CD4-positive, alpha-beta T cell treated with Interleukin-21 for 1 hour (primary cell): ENCODE measurements around the gene TMEM220.
"Not testable (repeated sequence)": the region's sequence is repeated elsewhere in the genome, so short reads cannot be mapped to it uniquely, and the experiment has no call there.

ENCODE experiments used
- DNase-seq: peaks from one replicate; pipeline ENCODE4 v3.0.0-alpha.2; 2020

TMEM220 gene

DNA sequence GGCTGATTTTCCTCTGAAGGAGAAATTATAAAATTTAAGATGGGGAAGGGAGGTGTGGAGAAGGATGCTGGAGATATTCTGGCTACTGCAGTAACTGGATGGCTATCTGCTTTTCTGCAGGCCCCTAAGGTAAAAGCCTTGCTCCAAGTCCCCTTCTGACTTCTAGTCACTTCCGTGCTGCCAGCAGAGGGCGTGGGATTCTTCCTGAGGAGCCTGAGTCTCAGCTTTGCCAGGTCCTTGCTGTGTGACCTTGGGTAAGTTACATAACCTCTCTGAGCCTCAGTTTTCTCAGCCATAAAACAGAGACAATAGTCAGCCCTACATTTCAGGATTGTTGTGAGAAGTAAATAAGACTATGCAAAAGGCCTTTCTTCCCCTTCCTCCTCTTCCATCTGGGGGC is 24.3 kb upstream of the TMEM220 start:
- DNase-seq, result peak; percentile 17

- no peak for DNase-seq
These were observed 22.9 kb upstream of the TMEM220 start for GRCh38 chr17:10752696-10753095.

DNA sequence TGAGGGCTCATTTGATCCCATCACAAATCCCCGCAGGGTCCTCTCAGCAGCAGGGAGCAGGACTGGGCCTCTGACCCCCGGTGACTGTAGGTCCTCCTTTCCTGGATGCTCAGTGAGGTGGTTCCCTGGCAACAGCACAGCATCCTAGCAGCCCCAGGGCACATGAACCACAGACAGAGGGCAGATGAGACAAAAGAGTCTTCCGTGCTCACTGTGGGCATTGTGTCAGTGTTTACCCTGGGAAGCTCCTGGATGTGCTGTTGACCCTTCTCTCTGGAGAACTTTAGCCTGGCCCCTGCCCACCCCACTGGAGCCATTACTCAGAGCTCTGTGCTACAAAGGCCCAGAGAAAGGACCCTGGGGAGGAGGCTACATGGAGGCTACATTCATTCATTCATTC is 21.7 kb upstream of the TMEM220 start:
- DNase-seq, result no peak

DNA sequence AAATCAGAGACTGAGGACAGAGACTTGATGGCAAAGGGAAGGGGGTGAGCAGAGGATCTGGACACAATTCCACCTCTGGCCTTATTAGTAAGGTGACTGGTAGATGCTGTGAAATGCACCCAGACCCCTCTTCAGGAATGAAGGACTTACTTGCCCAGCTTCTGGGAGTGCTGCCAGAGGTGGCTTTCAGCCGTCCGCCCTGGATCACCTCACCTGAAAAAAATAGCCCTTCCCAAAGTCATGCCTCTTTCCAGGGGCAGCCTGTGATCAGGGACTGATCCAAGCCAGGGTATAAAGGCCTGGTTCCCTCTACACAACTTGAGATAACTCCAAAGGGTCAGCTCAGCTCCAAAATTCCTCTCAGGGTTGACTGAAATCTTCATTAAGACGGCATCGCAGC is 20.4 kb upstream of the TMEM220 start:
- no peak for DNase-seq

DNA sequence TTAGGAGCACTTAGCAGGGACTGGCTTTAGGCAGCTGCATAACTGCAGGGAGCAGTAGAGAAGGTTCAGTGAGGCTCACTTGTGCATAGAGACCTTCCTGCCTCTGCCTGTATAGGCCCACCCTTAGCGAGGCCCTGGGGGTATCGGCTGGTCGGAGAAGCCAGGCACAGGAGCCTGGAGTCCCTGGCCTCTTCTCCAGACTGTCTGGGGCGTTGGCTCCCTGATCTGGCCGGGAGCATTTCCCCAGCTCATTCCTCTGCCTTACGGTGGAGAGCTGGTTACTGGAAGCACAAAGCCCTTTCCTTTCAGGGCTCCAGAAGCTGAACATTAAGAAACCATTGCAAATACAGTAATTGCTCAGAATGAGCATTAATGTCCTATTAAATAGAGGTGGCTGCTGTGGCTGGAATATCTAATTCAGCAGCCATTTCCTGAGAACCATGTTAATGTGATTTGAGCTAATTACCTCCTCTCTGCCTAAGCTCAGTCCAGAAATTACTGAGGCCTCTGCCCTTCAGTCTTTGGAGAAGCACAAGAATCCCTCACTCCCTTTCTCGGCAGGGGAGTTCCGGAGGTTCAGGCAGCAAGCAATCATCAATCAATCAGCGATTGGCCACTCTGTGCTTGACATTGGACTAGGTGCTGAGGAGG is 18.8 kb upstream of the TMEM220 start:
- no peak for DNase-seq

DNA sequence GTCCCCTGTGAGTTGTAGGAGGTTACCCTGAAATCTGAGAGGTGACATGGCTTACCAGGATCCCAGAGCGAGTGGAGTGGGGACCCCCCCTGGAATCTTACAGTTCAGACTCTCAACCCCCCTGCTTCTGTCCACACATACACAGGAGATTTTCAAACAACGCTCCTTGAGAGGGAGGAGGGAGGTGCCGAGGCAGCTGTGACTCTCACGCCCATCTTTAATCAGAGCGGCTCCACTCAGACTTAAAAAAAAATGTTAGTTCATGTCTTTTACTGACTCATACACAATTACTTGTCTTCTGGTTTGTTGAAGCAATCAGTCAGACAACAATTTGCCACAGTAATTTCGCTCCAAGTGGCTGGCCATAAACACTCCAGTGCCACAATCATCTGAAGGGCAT is 15.4 kb upstream of the TMEM220 start:
- DNase-seq, result no peak

- DNase-seq, result peak; percentile 33
These were observed 14.7 kb upstream of the TMEM220 start for GRCh38 chr17:10744501-10745000.

DNA sequence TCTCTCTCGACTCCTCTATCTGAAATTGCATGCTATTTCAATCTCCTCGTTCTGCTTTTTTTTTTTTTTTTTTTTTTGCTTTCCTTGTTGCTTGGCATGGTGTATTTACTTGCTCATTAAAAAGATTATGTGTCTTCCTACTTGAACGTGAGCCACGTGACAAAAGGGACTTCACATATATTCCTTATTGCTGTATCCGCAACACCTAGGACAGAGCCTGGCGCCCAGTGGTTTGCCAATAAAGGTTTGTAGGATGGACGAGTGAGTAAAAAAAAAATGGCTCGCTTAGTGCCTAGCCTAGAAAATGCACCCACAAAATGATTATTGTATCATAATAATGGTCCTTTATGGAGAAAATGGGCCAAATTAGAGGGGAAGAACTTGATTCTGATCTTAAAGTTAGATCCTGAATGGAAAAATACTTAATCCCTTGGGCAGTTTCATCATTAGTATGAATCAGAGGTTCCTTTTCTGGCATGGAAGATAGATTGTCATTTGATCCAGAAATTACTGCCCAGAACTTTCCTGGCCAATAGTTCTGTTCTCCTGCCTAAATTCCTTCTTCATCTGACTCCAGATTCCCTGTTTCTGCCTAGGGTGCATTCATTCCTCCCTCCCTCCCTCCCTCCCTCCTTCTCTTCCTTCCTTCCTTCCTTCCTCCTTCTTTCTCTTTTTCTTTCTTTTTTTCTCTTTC is 13.6 kb upstream of the TMEM220 start:
- DNase-seq, result no peak

DNA sequence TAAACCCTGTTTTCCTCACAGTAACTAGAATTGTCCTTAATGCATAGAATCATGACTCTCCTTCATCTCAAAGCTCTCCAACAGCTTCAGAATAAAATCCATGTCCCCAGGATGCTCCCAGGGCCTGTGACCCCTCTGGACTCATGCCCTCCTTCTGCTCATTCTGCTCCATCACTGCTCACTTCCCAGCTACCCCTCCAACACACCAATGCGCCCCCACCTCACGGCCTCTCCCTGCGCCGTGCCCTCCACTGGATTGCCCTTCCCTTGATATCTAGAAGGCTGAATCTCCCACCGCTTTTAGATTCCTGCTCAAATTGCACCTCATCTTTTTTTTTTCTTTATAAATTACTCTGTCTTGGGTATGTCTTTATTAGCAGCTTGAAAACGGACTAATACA is 12.6 kb upstream of the TMEM220 start:
- DNase-seq, result no peak

DNA sequence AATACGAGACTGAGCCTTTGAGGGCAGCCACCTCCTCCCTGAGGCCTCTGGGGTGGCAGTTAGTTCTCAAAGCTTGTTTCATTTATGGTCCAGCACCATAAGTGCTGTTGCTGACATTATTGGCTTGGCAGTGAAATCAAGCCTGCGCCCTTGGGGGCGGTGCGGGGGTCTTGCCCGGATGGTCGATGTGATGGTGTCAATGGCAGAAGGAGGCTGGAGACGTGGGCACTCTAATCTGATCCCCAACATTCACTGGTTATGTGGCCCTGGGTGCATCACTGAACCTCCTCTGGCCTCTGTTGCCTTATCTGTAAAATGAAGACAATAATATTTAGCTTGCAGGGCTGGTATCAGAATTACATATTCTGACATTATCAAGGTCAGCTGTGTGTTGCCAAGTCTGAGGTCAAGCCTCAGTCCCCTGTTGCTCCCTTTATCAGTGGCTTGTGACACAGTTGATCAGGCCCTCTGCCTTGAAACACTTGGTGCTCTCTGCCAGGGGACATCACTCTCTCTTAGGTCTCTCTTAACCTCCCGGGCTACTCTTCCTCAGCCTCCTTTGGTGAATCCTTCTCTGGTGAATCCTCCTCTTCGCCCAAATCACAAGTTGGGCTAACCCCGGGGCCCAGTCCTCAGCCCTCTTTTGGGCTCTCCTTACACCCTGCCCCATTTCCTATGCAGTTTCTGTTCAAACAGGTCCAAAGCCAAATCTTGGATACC is 11.8 kb upstream of the TMEM220 start:
- DNase-seq, result no peak

DNA sequence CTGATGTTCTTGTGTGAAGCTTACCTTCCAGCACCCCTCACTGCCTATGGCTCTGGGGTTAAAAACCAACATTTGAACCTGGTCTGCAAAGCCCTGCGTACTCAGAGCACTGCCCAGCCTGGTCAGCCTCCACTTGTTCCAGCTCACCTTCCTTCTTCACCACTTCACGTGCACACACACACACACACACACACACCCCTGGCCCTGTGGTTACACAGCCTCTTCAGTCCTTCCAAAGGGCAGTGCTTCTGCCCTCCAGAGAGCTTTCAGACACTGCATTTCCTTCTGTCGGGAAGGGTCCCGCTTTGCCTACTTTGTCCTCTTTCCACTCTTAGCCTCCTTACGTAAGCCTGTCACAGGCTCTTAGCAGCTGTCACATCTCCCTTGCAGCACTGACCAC is 9.6 kb upstream of the TMEM220 start:
- DNase-seq, result no peak

GRCh38 chr17:10738521-10739258 is 8.9 kb upstream of the TMEM220 start:
- no peak for DNase-seq

DNA sequence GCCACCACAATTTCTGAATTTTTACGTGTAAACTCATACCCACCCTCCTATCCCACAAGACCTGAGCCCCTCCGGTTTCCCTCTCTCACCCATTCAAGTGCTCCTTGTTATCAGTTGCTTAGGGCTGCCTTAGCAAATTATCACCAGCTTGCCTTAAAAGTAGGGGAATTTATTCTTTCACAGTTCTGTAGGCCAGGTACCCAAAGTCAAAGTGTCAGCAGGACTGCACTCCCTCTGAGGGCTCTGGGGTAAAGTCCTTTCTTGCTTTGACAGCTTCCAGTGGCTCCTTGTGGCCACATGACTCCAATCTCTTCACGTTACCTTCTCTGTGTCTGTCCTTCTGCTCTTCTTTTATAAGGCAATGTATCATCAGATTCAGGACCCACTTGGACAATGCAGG is 7.9 kb upstream of the TMEM220 start:
- DNase-seq, result no peak

GRCh38 chr17:10737168-10737622 is 7.4 kb upstream of the TMEM220 start:
- DNase-seq, result peak; percentile 39

GRCh38 chr17:10735821-10736220 is 6.0 kb upstream of the TMEM220 start:
- no peak for DNase-seq

DNA sequence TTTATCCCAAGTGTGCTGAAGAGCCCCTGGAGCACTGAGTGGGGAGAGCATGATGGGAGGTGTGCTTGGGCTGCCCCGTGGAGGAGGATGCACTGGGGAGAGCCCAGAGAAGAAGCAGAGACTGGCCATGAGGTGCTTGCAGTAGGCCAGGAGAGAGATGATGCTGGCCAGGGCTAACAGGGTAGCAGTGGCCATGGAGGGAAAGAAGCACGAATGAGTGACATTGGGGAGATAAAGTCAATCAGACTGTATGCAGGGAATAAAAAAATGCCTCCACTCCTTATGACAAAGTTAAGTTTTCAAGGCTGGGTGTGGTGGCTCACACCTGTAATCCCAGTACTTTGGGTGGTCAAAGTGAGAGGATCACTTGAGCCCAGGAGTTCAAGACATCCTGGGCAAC is 5.4 kb upstream of the TMEM220 start:
- no peak for DNase-seq

GRCh38 chr17:10733666-10734065 is 3.8 kb upstream of the TMEM220 start:
- no peak for DNase-seq

- DNase-seq, result not testable (repeated sequence)
These were observed 2.3 kb upstream of the TMEM220 start for GRCh38 chr17:10732121-10732520.

DNA sequence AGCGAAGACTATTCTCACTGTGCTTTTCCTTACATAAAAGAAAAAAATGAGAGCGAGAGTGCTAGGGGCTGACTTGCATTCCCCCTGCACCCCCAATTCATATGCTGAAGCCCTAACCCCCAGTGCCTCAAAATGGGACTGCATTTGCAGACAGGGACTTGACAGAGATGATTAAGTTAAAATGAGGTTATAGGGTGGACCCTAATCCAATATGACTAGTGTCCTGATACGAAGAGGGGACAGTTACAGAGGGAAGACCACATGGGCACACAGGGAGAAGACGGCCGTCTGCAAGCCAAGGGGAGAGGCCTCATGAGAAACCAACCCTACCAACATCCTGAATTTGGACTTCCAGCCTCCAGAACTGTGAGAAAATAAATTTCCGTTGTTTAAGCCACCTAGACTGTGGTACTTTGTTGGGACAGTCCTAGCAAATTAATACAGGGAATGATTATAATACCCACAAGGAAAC is 1.6 kb upstream of the TMEM220 start:
- DNase-seq, result no peak

GRCh38 chr17:10730247-10730646 is 424 bp upstream of the TMEM220 start:
- DNase-seq, result not testable (repeated sequence)

- DNase-seq, result no peak
These were observed 1.4 kb downstream of the TMEM220 start for GRCh38 chr17:10728331-10728892.

GRCh38 chr17:10727192-10727591 is 2.6 kb downstream of the TMEM220 start:
- DNase-seq, result no peak

DNA sequence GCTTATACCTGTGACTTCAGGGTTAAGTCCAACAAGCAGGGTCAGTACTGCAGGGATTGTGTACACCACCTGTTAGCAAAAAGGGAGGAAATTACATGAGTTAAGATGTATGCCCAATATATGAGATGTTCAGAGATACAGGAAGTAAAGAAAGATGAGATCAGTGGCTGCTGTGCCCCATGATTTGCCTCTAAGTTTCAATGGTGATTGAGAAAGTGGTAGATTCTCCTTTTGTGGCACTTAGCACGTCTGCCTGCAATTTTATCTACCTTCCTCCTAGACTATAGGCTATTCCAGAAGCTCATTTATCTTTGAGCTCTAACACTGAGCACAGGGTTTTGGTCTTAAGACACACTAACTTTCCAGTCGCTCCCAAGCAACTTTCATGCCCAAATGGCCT is 3.6 kb downstream of the TMEM220 start:
- DNase-seq, result no peak
